WI38 (cell line): Measurements from ENCODE around the gene PVALB.

Experiments used
- H3K4me3 ChIP-seq: 2 replicates; pipeline ENCODE4 v1.5.1; 2011; ENCODE audit warnings: low read depth, mild to moderate bottlenecking, control low read depth, low read length
- CTCF ChIP-seq: IDR thresholded peaks from 2 replicates; pipeline ENCODE4 v1.5.1; 2012; ENCODE audit warnings: low read depth, mild to moderate bottlenecking, control low read depth, low read length

The PVALB gene

GRCh38 chr22:36761553-36762240 lies 55.1 kb downstream of the PVALB start:
- H3K4me3 ChIP-seq, result no peak overlapping the region
- no peak for TF ChIP-seq CTCF

DNA sequence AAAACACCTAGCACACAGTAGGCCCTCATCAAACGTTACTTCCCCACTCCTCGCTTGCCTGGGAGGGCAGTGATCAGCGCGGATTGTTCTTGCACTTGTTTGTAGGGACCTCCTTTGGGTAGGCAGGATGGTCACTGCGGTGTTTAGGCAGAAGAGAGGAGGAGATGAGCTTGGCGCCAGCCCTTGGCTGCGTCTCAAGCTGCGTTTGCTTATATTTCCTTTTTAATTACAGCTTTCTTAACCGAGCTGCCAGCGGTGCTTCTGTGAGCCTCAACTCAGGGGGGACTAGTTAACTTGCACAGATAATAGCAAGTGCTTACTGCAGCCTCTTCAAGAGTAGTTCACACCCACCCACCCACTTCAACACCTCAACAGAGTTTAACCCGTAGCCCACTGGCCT lies 56.0 kb downstream of the PVALB start:
- H3K4me3 ChIP-seq, result no peak overlapping the region
- TF ChIP-seq CTCF, result no peak

GRCh38 chr22:36759481-36760159 lies 57.2 kb downstream of the PVALB start:
- no peak overlapping the region for H3K4me3 ChIP-seq
- no peak for TF ChIP-seq CTCF

- no peak for TF ChIP-seq CTCF
- H3K4me3 ChIP-seq, result no peak overlapping the region
Measured at GRCh38 chr22:36758792-36759271, 58.0 kb downstream of the PVALB start.

GRCh38 chr22:36757668-36758211 lies 59.1 kb downstream of the PVALB start:
- peak; percentile 84 for TF ChIP-seq CTCF
- H3K4me3 ChIP-seq, result no peak overlapping the region

DNA sequence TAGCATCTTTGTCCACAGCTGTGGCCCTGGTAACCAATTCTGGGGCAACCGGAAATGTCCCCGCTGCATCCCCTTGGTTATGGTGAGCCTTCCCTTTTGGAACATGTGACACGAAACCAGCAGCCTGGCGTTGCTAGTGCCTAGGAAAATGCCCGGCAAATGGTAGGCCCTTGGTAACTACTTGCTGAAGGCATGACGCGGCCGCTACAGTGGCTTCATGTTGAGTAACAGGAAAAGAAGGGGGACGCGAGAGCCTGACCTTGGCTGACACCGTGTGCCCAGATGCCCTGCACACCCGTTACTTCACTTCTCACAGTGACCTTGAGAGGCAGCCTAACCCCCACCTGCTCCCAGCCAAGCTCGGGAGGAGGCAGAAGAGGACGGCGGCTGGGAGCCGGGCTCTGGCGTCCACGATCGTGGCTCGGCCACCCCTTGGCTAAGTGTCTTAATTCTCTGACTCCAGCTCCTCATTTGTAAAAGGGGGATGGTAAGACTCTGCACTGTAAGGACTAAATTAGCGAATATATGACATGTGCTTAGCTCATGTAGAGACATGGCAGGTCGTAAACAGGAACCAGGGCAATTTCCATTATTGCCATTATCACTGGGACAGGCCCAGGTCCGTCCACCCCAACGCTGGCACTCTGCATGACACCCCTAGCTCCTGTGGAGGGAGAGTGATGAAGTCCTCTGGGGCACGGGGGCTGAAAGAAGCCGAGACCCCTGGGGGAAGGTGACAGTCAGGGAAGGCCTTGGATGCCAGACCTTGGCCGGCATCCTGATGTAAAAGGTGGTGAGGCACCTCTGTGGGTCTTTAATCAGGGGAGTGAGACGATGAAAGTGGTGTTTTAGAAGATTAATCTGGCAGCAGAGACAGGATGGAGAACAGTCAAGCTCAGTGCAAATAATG lies 59.8 kb downstream of the PVALB start:
- no peak overlapping the region for H3K4me3 ChIP-seq
- TF ChIP-seq CTCF, result no peak
